ENCODE measurements around the gene GAREM1. TPM values are rescaled to one million over a fixed set of nuclear protein-coding genes. Genes with fewer than 3 reads are reported as not detected.

GAREM1 gene
- total RNA-seq, 4 donors from 2014 or later = 23.6 to 29.9 (median 29.1) TPM

DNA sequence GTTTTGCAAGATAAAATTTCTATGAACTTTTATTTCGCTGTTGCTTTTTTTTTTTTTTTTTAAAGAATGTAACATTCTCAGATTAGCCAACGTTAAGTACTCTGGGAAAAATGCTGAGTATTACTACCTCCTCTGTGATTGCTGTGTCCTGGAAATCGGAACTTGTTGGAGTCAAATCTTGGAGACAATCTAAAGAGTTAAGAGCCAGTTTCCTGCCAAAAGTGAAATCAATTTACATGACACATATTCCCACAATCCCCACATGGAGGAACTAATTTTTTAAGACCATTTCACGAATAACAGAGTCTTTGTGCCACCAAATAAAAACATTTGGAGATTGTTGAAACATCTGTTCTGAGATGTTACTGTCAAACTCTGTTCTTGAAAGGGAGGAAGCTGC, 153.0 kb downstream of the GAREM1 start:
- Histone ChIP-seq H3K36me3 (no peaks in the 10 kb centered on the region), H3K4me3 (no peak overlapping the region), H3K4me1 (no peaks in the 10 kb centered on the region), H3K9me3 (no peaks in the 10 kb centered on the region), H3K27ac (no peak overlapping the region), H3K27me3 (no peaks in the 10 kb centered on the region)
- DNase-seq = no peak
- TF ChIP-seq POLR2A (IDR thresholded peaks at IDR 0.05) = no peak
- TF ChIP-seq, protein P1, sequence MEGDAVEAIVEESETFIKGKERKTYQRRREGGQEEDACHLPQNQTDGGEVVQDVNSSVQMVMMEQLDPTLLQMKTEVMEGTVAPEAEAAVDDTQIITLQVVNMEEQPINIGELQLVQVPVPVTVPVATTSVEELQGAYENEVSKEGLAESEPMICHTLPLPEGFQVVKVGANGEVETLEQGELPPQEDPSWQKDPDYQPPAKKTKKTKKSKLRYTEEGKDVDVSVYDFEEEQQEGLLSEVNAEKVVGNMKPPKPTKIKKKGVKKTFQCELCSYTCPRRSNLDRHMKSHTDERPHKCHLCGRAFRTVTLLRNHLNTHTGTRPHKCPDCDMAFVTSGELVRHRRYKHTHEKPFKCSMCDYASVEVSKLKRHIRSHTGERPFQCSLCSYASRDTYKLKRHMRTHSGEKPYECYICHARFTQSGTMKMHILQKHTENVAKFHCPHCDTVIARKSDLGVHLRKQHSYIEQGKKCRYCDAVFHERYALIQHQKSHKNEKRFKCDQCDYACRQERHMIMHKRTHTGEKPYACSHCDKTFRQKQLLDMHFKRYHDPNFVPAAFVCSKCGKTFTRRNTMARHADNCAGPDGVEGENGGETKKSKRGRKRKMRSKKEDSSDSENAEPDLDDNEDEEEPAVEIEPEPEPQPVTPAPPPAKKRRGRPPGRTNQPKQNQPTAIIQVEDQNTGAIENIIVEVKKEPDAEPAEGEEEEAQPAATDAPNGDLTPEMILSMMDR (IDR thresholded peaks at IDR 0.05) = no peak

DNA sequence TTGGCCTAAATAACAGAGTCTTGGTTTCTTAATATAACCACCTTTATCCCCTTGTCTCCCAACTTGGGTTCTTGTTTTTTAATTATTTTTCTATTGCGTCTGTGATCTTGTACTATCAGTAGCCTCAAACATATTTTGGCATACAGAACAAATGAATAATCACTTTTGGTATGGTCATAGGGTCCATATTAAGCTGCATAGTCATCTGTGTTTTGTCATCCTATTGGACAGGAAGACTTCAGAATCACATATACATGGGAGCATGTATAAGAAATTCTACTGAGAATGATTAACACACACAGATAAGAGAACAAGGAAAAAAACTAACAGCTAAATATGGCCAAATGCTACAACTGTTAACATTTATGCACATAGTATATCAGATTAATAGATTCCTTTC, 154.8 kb downstream of the GAREM1 start:
- DNase-seq = no peak
- Histone ChIP-seq H3K27ac (no peak overlapping the region), H3K9me3 (no peaks in the 10 kb centered on the region), H3K27me3 (no peaks in the 10 kb centered on the region), H3K4me1 (no peaks in the 10 kb centered on the region), H3K36me3 (no peaks in the 10 kb centered on the region), H3K4me3 (no peak overlapping the region)
- TF ChIP-seq, protein P1 (IDR thresholded peaks at IDR 0.05) = no peak
- TF ChIP-seq POLR2A (IDR thresholded peaks at IDR 0.05) = no peak

DNA sequence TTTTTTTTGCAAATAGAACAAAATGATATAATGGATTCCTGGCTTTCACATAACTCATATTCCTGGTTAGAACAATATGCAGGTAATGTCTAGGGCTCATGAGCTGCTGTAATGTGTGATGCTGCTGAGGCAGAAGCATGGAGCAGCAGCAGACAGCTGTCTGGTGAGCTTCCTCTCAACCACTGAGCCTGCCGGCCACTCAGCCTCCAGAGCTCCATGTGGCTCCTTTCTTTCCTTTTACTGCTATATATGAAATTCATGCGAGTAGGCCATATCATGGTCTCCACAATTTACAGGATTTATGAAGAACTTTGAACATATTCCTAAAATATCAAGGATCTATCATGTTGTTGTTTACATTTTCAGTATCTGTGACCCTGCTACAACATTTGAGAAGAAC, 159.9 kb downstream of the GAREM1 start:
- H3K36me3 ChIP-seq = no peaks in the 10 kb centered on the region
- no peaks in the 10 kb centered on the region for H3K4me1 ChIP-seq
- no peak for TF ChIP-seq POLR2A (IDR thresholded peaks at IDR 0.05)
- TF ChIP-seq, protein P1 (IDR thresholded peaks at IDR 0.05) = no peak
- H3K27me3 ChIP-seq = no peaks in the 10 kb centered on the region
- no peaks in the 10 kb centered on the region for H3K9me3 ChIP-seq
- no peak overlapping the region for H3K4me3 ChIP-seq
- no peak for DNase-seq
- H3K27ac ChIP-seq = peak overlapping the region in 2 of 4 donors; percentile 13 to 17

DNA sequence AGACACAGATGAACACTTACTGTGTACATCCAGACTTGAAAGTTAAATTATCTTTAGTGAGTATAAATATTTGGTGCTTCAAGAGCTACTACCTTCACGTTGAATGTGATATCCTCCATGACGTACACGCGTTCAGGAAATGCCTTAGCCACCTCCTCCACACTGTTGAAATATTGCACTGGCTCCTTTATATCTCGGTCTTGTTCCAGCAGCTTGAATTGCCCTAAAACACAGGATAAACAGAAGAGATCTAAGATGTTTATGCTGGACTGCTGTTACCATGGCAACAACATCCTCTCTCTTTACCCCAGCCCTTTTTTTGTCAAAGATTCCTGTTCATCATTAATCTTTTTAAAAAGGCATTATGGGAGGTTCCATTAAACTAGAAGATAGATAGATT, 160.6 kb downstream of the GAREM1 start:
- Histone ChIP-seq H3K9me3 (no peaks in the 10 kb centered on the region), H3K36me3 (no peaks in the 10 kb centered on the region), H3K4me3 (no peak overlapping the region), H3K27ac (peak overlapping the region in 3 of 4 donors; percentile 43 to 60 (median 45)), H3K27me3 (no peaks in the 10 kb centered on the region), H3K4me1 (no peaks in the 10 kb centered on the region)
- TF ChIP-seq, protein P1 (IDR thresholded peaks at IDR 0.05) = no peak
- no peak for TF ChIP-seq POLR2A (IDR thresholded peaks at IDR 0.05)
- no peak for DNase-seq

DNA sequence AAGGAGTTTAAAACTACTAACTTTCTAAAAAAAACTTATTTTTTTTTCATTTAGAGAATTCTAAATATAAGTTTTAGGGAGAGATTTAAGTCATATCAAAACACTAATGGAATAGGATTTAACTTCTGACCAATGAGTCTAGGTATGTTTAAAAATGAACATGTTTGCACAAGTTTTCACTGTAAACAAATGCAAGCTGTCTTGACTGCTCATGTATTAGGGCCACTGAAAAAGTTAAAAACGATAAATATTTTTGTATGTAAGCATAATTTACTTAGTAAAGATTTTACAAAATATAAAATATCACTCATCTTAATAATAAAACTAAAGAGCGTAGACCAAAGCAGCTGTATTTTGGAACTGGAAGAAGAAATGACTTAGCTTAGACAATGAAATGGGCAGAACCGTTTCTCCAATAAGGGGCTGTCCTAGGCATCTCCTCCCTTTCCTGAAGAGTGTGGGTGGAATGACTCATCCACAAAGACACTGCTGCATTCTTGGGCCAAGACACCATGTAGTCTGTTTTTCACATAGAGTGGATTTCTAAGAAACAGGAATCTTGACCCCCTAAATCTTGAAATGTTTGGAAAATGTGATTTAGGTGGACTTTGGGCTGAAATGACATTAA, 162.1 kb downstream of the GAREM1 start:
- H3K4me3 ChIP-seq = no peak overlapping the region
- no peaks in the 10 kb centered on the region for H3K4me1 ChIP-seq
- peak overlapping the region in 3 of 4 donors; percentile 13 to 72 (median 65) for H3K27ac ChIP-seq
- H3K36me3 ChIP-seq = no peaks in the 10 kb centered on the region
- TF ChIP-seq, protein P1 (IDR thresholded peaks at IDR 0.05) = no peak
- TF ChIP-seq POLR2A (IDR thresholded peaks at IDR 0.05) = no peak
- H3K27me3 ChIP-seq = no peaks in the 10 kb centered on the region
- no peaks in the 10 kb centered on the region for H3K9me3 ChIP-seq
- no peak for DNase-seq

- DNase-seq = no peak
- H3K9me3 ChIP-seq = no peaks in the 10 kb centered on the region
- no peaks in the 10 kb centered on the region for H3K4me1 ChIP-seq
- no peaks in the 10 kb centered on the region for H3K36me3 ChIP-seq
- no peak overlapping the region for H3K4me3 ChIP-seq
- TF ChIP-seq, protein P1 (IDR thresholded peaks at IDR 0.05) = no peak
- TF ChIP-seq POLR2A (IDR thresholded peaks at IDR 0.05) = no peak
- H3K27ac ChIP-seq = no peak overlapping the region
- H3K27me3 ChIP-seq = no peaks in the 10 kb centered on the region
Observed at GRCh38 chr18:32303400-32303799, 167.3 kb downstream of the GAREM1 start.

All from Peyer's patch (tissue), 4 donors.